Spinal cord (tissue), 10 donors: ENCODE results near the gene ZNF282. TPM values are rescaled to one million over a fixed set of nuclear protein-coding genes. Genes with fewer than 3 reads are reported as not detected.
A peak's percentile ranks its signal among the peaks of the same experiment; 100 is the strongest.

Source experiments
- DNase-seq, 6 donors: peaks; one replicate each; pipeline versions ENCODE4 v3.0.0 to v3.0.0-alpha.2; 2013 to 2015; ENCODE audit warnings: low spot score in 6 of 6, low read depth in 4 of 6
- H3K27ac ChIP-seq: one replicate; pipeline ENCODE4 v1.5.1; 2013; ENCODE audit warnings: low read depth, low read length, control low read depth
- H3K27me3 ChIP-seq: one replicate; pipeline ENCODE4 v1.6.1; 2013; ENCODE audit warnings: low read length; ENCODE audit not compliant: control insufficient read depth, insufficient read depth
- H3K36me3 ChIP-seq: one replicate; pipeline ENCODE4 v1.6.1; 2013; ENCODE audit warnings: low read length; ENCODE audit not compliant: control insufficient read depth, insufficient read depth
- H3K4me1 ChIP-seq: one replicate; pipeline ENCODE4 v1.6.1; 2013; ENCODE audit warnings: low read length; ENCODE audit not compliant: control insufficient read depth, insufficient read depth
- H3K4me3 ChIP-seq: one replicate; pipeline ENCODE4 v1.5.1; 2013; ENCODE audit warnings: low read depth, low read length, control low read depth
- H3K9me3 ChIP-seq: one replicate; pipeline ENCODE4 v1.6.1; 2013; ENCODE audit warnings: low read length; ENCODE audit not compliant: control insufficient read depth, insufficient read depth
- WGBS: methylation state at CpG from one replicate; pipeline ENCODE4 v1.1.5; 2013; ENCODE audit warnings: missing lambda C conversion rate; ENCODE audit not compliant: insufficient coverage; 5-methylcytosine and 5-hydroxymethylcytosine counted together
- long read RNA-seq, 4 donors: transcript quantifications; one replicate each; lab custom pipeline, GENCODE V29; 2026
- polyA plus RNA-seq, 2 donors: library from polyadenylated mRNA; unstranded; fragments of 120-200 nt; gene quantifications; one replicate each; pipeline ENCODE4 v1.2.1, GENCODE V29; 2013; ENCODE audit not compliant: insufficient read length in 2 of 2
- total RNA-seq, 2 donors: library from RNA; depleted of rRNA in 1 of 2; stranded (reverse); fragments of 120-200 nt in 1 of 2; fragments of >200 nt in 1 of 2; gene quantifications; one replicate each; pipeline versions ENCODE4 v1.2.3 to v1.2.4, GENCODE V29; 2013 to 2014
- donor health status: healthy.

Gene ZNF282
- total RNA-seq (10 to 100 TPM; 17.8 to 19.1 TPM), polyA plus RNA-seq (10 to 100 TPM; 29.0 to 35.0 TPM)
- long read RNA-seq, donor 1, transcript ZNF282-204 (8 exons, 3,722 nt), result major isoform, 7 of 7 reads
- long read RNA-seq, donor 1, partial matches to known transcripts, result 0 of 7 reads
- long read RNA-seq, donor 1, other reads (novel, unspliced or antisense), result 0 of 7 reads
- long read RNA-seq, donor 2, transcript ZNF282-204 (8 exons, 3,722 nt), result major isoform, 5 of 5 reads
- long read RNA-seq, donor 2, partial matches to known transcripts, result 0 of 5 reads
- long read RNA-seq, donor 2, other reads (novel, unspliced or antisense), result 0 of 5 reads
- long read RNA-seq, donor 3, partial matches to known transcripts, result 0 of 1 reads
- long read RNA-seq, donor 3, other reads (novel, unspliced or antisense), result 0 of 1 reads
- long read RNA-seq, donor 4, partial matches to known transcripts, result 0 of 2 reads
- long read RNA-seq, donor 4, other reads (novel, unspliced or antisense), result 0 of 2 reads

DNA sequence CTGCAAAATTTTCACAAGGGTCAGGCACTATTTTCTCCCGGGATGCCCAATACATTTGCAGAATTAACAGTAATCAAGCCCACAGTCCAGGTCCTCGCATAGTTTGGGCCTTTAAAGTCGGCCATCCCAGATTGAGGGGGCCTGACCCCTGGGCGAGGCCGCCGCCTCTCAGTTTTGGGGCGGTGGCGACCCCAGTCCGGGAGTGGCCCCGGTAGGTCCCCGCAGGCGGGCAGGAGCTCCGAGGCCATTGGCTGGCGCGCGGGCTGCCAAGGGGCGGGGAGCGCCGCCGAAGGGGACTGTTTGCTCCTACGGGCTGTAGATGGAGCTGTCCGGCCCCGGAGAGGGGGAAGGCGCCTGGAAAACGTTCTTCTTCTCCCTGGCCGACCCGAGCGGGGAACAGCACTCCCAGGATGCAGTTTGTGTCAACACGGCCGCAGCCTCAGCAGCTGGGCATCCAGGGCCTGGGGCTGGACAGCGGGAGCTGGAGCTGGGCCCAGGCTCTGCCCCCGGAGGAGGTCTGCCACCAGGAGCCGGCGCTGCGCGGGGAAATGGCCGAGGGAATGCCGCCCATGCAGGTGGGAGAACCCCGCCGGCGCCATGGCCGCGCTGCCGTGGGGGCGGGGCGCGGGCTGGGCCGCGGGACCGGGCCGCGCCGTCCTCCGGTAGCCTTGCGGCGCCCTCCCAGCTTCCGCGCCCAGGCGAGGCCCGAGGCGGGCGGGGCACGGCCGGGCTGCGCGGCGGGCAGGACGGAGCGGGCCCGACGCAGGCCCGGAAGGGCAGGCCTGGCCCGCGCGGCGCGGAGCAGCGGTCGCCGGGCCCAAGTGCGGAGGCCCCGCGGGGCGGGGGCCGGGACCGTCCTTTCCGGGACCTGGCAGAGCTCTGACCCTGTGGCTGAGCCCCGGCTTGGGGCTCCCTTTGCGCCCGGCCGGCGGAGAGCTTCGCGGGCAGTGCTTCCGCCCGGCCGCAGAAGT, at the start of gene ZNF282:
ZNF282 (plus strand) TSS at position 367 of the 971 bp plus-strand sequence; CDS start at position 411, 44 bp downstream.
- Histone ChIP-seq H3K36me3 (peaks cover 32% of the 10 kb centered on the region), H3K27me3 (no peaks in the 10 kb centered on the region), H3K9me3 (no peaks in the 10 kb centered on the region), H3K4me1 (peaks cover 15% of the 10 kb centered on the region), H3K27ac (peak within 1 kb of the TSS; percentile 85), H3K4me3 (peak within 1 kb of the TSS; percentile 78)
- peak; percentile 73 to 96 (median 78) for DNase-seq
- under 1% methylated on average over 90 of the region's 97 CpGs for WGBS

DNA sequence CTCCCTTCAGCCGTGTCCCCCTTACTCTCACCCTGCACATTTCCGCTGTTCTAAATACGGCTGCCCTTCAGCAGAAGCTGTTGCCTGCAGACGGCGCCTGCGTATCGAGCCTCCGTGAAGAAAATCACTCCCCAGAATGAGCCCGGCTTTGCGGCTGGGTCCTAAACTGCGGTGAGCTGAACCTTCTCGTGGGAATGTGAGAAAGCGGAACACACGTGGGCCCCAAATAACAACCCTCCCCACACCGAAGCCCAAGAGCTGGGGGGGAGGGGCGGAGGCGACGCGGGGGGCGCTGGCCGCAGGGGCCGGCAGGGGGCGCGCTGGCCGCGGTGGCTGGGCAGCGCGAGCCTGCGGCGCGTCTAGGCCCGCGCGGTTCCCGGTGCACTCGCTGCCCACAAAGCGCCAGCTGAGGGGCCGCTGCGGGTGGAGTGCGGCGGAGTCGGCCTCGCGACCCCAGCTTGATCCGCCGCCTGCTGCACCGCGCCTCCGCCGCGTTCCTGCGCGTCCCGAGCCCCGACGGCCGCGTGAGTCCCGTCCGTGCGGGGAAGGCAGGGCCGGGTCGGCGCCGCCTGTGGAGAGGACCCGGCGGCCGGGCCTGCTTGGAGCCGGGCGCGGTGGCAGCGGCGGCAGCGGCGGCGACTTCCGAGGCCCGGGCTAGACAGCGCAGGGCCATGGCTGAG, 48.1 kb upstream of the ZNF282 start, which contains the start of gene ZNF398:
ZNF398 (plus strand) TSS at position 382 of the 680 bp plus-strand sequence; CDS start at position 672, 290 bp downstream.
- DNase-seq, result peak in 5 of 6 donors; percentile 71 to 95 (median 79)
- WGBS, result under 1% methylated on average over 77 of the region's 79 CpGs
- Histone ChIP-seq H3K27ac (peak within 1 kb of the TSS; percentile 88), H3K4me1 (peaks cover 28% of the 10 kb centered on the region), H3K36me3 (peaks cover 4% of the 10 kb centered on the region), H3K9me3 (no peaks in the 10 kb centered on the region), H3K27me3 (no peaks in the 10 kb centered on the region), H3K4me3 (peak within 1 kb of the TSS; percentile 83)

DNA sequence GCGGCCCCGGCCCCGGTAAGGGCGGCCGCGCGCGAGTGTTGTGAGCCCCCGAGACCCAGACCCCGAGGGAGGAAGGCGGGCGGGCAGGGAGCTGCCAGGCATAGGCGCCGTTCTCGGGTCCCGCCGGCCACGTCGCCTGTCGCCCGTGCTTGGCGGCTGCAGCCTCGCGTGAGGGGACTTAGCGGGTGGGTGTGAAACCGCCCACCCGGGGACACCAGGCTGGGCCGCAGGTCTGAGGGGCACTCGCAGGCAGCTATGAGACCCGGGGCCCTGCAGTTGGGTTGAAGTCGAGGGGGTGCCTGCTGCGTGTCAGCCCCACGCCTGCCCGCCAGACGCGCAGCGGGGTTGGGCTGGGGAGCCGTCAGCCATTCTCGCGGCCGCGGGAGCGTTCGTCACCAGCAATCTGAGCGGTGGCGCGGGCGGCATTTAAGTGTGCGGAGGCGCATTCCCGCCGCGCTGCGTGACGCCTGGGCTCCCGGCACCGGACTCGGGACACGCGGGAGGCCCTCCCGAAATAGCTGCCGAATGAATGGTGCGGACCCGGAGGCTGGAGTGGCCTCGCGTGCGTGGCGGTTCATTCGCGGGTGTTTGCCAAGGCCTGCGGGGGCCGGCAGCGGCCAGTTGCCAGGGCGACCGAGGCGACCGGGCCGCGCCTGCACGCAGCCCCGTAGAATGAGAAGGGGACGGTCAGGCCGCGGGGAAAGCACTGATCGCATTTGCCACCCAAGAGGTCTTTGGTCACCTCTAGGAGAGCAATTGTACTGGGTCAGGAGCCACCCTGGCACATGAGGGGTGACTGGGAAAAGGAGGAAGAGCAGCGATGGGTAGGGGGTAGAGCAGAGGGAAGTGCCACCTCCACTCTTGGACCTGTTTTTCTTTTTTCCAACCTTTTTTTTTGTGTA, 47.3 kb upstream of the ZNF282 start:
- Histone ChIP-seq H3K4me1 (peaks cover 28% of the 10 kb centered on the region), H3K27ac (peak overlapping the region; percentile 86), H3K9me3 (no peaks in the 10 kb centered on the region), H3K27me3 (no peaks in the 10 kb centered on the region), H3K4me3 (peak overlapping the region; percentile 64), H3K36me3 (peaks cover 8% of the 10 kb centered on the region)
- WGBS, result under 1% methylated on average over 85 of the region's 86 CpGs
- DNase-seq, result peak in 4 of 6 donors; percentile 42 to 83 (median 60)

DNA sequence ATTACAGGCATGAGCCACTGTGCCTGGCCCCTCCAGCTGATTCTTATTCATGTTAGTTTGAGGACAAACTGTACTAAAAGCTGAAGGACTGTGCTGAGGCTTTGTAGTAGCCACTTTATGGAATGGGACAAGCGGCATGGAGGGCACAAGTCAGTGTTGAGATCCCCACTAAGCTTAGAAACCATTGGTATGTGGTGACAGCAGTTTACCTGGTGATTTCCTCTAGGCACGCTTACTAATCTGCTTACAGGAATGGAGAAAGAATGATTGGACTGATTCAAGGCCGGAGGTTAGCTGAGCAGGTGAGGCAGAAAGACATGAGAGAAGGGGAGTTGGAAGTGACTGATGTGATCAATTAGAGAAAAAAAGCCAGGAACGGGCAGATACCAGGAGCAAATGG, 44.4 kb upstream of the ZNF282 start:
- H3K4me1 ChIP-seq, result peaks cover 25% of the 10 kb centered on the region
- 65% methylated on average over 4 of the region's 4 CpGs for WGBS
- H3K4me3 ChIP-seq, result no peak overlapping the region
- no peak for DNase-seq
- H3K27ac ChIP-seq, result no peak overlapping the region
- no peaks in the 10 kb centered on the region for H3K9me3 ChIP-seq
- H3K27me3 ChIP-seq, result no peaks in the 10 kb centered on the region
- H3K36me3 ChIP-seq, result peaks cover 22% of the 10 kb centered on the region

DNA sequence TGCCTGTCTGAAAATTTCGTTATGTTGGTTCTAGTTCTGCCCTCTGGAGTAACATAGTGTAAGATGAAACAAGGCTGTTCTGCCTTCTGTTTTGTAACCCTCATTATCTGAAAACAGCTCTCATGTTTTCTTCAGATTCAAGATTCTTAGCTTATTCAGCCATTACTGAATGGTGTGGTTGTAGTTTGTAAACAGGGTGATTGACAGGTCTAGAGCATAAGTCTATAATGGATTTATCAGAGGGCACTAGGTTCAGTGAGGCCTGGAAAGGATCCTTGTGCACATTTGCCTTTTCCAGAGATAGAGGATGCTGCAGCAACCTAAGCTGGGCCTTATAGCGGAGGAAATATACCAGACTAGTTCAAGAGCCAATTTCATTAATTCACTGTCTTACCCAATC, 42.0 kb upstream of the ZNF282 start:
- no peaks in the 10 kb centered on the region for H3K27me3 ChIP-seq
- no peak overlapping the region for H3K27ac ChIP-seq
- H3K9me3 ChIP-seq, result no peaks in the 10 kb centered on the region
- H3K36me3 ChIP-seq, result peaks cover 40% of the 10 kb centered on the region
- H3K4me1 ChIP-seq, result peaks cover 14% of the 10 kb centered on the region
- no peak overlapping the region for H3K4me3 ChIP-seq
- 100% methylated on average over 1 of the region's 2 CpGs for WGBS
- DNase-seq, result no peak

DNA sequence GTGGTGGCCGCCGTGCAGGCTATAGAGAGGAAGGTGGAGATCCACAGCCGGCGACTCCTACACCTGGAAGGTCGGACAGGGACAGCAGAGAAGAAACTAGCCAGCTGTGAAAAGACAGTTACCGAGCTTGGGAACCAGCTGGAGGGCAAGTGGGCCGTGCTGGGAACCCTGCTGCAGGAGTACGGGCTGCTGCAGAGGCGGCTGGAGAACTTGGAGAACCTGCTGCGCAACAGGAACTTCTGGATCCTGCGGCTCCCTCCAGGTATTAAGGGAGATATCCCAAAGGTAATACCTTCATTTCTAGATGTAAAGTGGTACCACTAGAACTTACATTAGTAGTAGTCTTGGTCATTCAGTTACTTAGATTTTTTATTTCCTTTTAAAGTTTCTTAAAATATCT, 41.3 kb upstream of the ZNF282 start:
- Histone ChIP-seq H3K27ac (no peak overlapping the region), H3K9me3 (no peaks in the 10 kb centered on the region), H3K27me3 (no peaks in the 10 kb centered on the region), H3K36me3 (peaks cover 42% of the 10 kb centered on the region), H3K4me1 (peaks cover 7% of the 10 kb centered on the region), H3K4me3 (no peak overlapping the region)
- DNase-seq, result no peak
- 94% methylated on average over 6 of the region's 11 CpGs for WGBS

DNA sequence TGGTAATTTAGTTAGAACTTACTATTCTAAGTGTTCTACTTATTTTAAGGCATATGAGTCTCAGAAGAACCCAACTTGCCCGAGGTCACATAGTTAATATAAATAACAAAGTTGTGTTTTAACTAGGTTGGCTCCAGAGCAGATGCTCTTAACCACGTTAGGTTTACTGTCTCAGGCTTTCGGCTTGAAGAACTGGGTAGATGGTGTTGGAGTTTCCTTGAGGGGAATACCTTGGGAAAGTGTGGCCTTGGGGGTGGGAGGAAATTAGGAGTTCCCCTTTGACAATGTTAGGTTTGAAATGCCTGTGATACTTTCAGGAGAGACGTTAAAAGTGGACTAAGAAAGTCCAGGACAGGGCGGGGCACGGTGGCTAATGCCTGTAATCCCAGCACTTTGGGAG, 38.4 kb upstream of the ZNF282 start:
- Histone ChIP-seq H3K4me3 (no peak overlapping the region), H3K4me1 (no peaks in the 10 kb centered on the region), H3K27me3 (no peaks in the 10 kb centered on the region), H3K27ac (no peak overlapping the region), H3K9me3 (no peaks in the 10 kb centered on the region), H3K36me3 (peaks cover 53% of the 10 kb centered on the region)
- 94% methylated on average over 5 of the region's 6 CpGs for WGBS
- DNase-seq, result no peak

DNA sequence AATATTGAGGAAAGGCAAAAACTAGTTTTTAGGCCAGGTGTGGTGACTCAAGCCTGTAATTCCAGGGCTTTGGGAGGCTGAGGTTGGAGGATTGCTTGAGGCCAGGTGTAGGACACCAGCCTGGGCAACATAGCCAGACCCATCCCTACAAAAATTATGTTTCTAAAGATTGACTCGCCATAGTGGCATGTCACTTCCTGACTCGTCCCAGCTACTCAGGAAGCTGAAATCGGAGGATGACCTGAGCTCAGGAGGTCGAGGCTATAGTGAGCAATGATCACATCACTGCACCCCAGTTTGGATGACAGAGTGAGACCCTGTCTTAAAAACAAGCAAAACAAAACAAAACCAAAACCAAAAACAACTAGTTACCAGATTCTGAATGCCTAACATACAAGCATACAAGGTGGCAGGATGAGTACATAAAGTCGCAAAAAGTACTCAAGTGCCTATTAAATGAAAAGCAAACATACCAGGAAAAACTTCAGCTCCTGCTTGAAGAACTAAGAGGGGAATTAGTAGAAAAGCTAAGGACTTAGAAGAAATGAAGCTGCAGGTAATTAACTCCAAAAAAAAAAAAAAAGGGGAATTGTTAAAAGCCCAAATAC, 34.0 kb upstream of the ZNF282 start:
- Histone ChIP-seq H3K36me3 (peaks cover 51% of the 10 kb centered on the region), H3K27me3 (no peaks in the 10 kb centered on the region), H3K9me3 (no peaks in the 10 kb centered on the region), H3K27ac (no peak overlapping the region), H3K4me3 (no peak overlapping the region), H3K4me1 (no peaks in the 10 kb centered on the region)
- 87% methylated on average over 4 of the region's 5 CpGs for WGBS
- DNase-seq, result no peak
